ENCODE measurements around the gene UBN1. TPM values are rescaled to one million over a fixed set of nuclear protein-coding genes. Genes with fewer than 3 reads are reported as not detected.
"Not testable (repeated sequence)": the region's sequence is repeated elsewhere in the genome, so short reads cannot be mapped to it uniquely, and the experiment has no call there.

UBN1 gene
- total and polyA plus RNA-seq, 2 donors (not counting 3 experiments of a cell fraction or from before 2014, with no cell fraction given) = 26.0 to 44.8 TPM

DNA sequence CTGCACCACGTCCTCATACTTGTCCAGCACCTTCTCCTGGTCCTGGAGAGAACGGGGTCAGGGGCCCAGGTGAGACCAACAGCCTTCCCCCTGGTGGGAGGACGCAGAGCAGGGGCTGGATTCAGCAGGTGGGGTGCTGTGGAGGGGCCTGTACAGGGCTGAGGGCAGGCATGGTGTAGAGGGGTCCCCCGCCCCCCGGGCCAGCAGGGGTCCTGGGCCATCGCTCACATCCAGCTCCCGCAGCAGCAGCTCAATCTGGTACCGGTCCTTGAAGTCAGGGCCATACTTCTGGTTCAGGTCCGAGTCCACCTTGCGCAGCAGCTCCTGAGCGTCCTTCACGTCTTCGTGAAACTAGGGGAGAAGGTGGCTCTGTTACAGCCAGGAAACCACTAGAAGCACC, 48.1 kb downstream of the UBN1 start:
- CTCF ChIA-PET = interaction anchor here (1.0 kb wide), 2 partner anchors 38 to 60 kb away, joined by 3 read pairs; no protein-coding TSS in a partner anchor
- no peak for DNase-seq (ENCODE audit: low read depth, low spot score)
- H4K20me1 ChIP-seq (replicated peaks; ENCODE audit: control insufficient read depth, extremely low read depth, insufficient read depth, low read length) = no peaks in the 10 kb centered on the region
- no peak overlapping the region for H3K9ac ChIP-seq (replicated peaks; ENCODE audit: extremely low read depth, insufficient read depth, low read length)
- H3K4me3 ChIP-seq (replicated peaks in 1 of 3; ENCODE audit: insufficient read depth in 1 of 3, low read depth in 1 of 3, low read length in 3 of 3) = no peak overlapping the region
- H3K27me3 ChIP-seq (ENCODE audit: control insufficient read depth in 2 of 2, insufficient read depth in 2 of 2, low read length in 2 of 2) = no peaks in the 10 kb centered on the region
- intact Hi-C loops (cut with micrococcal nuclease) = loop anchor here (10.0 kb wide), 1 partner anchor 59 kb away; the partner anchor contains the start of gene SEC14L5
- FAIRE-seq = no peak
- POLR2A ChIA-PET = no interaction called here
- no peaks in the 10 kb centered on the region for H3K79me2 ChIP-seq (ENCODE audit: control insufficient read depth, insufficient read depth, low read length)
- no peak overlapping the region for H2AFZ ChIP-seq (ENCODE audit: low read depth, low read length)
- no peaks in the 10 kb centered on the region for H3K9me3 ChIP-seq (replicated peaks; ENCODE audit: control insufficient read depth, insufficient read depth, low read length)
- H3K36me3 ChIP-seq (ENCODE audit: control insufficient read depth in 2 of 2, extremely low read depth in 1 of 2, insufficient read depth in 2 of 2, low read length in 2 of 2) = no peaks in the 10 kb centered on the region
- dilution Hi-C loops (cut with MboI; ENCODE audit: extremely low pct_ligation_motif_present, low sequenced_read_pairs) = no loop called here
- H3K9me1 ChIP-seq (replicated peaks; ENCODE audit: control insufficient read depth, extremely low read depth, insufficient read depth, low read length) = no peaks in the 10 kb centered on the region
- no peaks in the 10 kb centered on the region for H3K4me1 ChIP-seq (ENCODE audit: control insufficient read depth, extremely low read depth, insufficient read depth, low read length)
- no peak overlapping the region for H3K4me2 ChIP-seq (ENCODE audit: insufficient read depth, low read length)
- TF ChIP-seq GATA2 (IDR thresholded peaks at IDR 0.05; ENCODE audit: insufficient read depth, insufficient read length, low read depth, low read length) (no peak), EZH2 (IDR thresholded peaks at IDR 0.05; ENCODE audit: borderline replicate concordance, low read depth, low read length, severe bottlenecking) (no peak), POLR2A (IDR thresholded peaks at IDR 0.05; ENCODE audit: low read depth, low read length) (no peak), POLR2AphosphoS5 (IDR thresholded peaks at IDR 0.05; ENCODE audit: insufficient read depth, low read depth, low read length) (no peak), FOS (IDR thresholded peaks at IDR 0.05; ENCODE audit: borderline replicate concordance, insufficient read depth, low read length) (no peak), JUN (IDR thresholded peaks at IDR 0.05; ENCODE audit: borderline replicate concordance, insufficient read depth, insufficient read length, low read depth) (no peak), MYC (IDR thresholded peaks at IDR 0.05; ENCODE audit: low read depth, low read length) (no peak)
- TF ChIP-seq, protein P1, sequence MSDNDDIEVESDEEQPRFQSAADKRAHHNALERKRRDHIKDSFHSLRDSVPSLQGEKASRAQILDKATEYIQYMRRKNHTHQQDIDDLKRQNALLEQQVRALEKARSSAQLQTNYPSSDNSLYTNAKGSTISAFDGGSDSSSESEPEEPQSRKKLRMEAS (IDR thresholded peaks at IDR 0.05; ENCODE audit: insufficient read depth, insufficient read length) = no peak
- TF ChIP-seq, protein P2, sequence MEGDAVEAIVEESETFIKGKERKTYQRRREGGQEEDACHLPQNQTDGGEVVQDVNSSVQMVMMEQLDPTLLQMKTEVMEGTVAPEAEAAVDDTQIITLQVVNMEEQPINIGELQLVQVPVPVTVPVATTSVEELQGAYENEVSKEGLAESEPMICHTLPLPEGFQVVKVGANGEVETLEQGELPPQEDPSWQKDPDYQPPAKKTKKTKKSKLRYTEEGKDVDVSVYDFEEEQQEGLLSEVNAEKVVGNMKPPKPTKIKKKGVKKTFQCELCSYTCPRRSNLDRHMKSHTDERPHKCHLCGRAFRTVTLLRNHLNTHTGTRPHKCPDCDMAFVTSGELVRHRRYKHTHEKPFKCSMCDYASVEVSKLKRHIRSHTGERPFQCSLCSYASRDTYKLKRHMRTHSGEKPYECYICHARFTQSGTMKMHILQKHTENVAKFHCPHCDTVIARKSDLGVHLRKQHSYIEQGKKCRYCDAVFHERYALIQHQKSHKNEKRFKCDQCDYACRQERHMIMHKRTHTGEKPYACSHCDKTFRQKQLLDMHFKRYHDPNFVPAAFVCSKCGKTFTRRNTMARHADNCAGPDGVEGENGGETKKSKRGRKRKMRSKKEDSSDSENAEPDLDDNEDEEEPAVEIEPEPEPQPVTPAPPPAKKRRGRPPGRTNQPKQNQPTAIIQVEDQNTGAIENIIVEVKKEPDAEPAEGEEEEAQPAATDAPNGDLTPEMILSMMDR (IDR thresholded peaks at IDR 0.05; ENCODE audit: extremely low read depth in 1 of 2, insufficient read depth in 1 of 2, low read depth in 1 of 2, low read length in 2 of 2) = no peak
- no TSS peak for BruUV-seq (replicated peaks)
- H3K27ac ChIP-seq (ENCODE audit: insufficient read depth, low read depth, low read length) = no peak overlapping the region

DNA sequence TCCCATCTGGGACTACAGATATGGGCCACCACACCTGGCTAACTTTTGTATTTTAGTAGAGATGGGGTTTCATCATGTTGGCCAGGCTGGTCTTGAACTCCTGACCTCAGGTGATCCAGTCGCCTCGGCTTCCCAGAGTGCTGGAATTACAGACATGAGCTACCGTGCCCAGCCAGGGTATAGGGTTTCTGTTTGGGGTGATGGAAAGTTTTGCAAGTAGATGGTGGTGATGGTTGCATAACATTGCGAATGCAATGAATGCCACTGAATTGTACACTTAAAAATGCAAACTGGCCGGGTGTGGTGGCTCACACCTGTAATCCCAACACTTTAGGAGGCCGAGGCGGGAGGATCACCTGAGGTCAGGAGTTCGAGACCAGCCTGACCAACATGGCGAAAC, 49.5 kb downstream of the UBN1 start:
- DNase-seq (ENCODE audit: low read depth, low spot score); H3K4me1 ChIP-seq (ENCODE audit: control insufficient read depth, extremely low read depth, insufficient read depth, low read length); H3K9me1 ChIP-seq (replicated peaks; ENCODE audit: control insufficient read depth, extremely low read depth, insufficient read depth, low read length); BruUV-seq (replicated peaks); POLR2A ChIA-PET; H3K9ac ChIP-seq (replicated peaks; ENCODE audit: extremely low read depth, insufficient read depth, low read length); H3K4me3 ChIP-seq (replicated peaks in 1 of 3; ENCODE audit: insufficient read depth in 1 of 3, low read depth in 1 of 3, low read length in 3 of 3); H2AFZ ChIP-seq (ENCODE audit: low read depth, low read length); H3K79me2 ChIP-seq (ENCODE audit: control insufficient read depth, insufficient read depth, low read length); CTCF ChIA-PET; H3K9me3 ChIP-seq (replicated peaks; ENCODE audit: control insufficient read depth, insufficient read depth, low read length); FAIRE-seq; H3K36me3 ChIP-seq (ENCODE audit: control insufficient read depth in 2 of 2, extremely low read depth in 1 of 2, insufficient read depth in 2 of 2, low read length in 2 of 2); H3K27me3 ChIP-seq (ENCODE audit: control insufficient read depth in 2 of 2, insufficient read depth in 2 of 2, low read length in 2 of 2); H3K27ac ChIP-seq (ENCODE audit: insufficient read depth, low read depth, low read length); H4K20me1 ChIP-seq (replicated peaks; ENCODE audit: control insufficient read depth, extremely low read depth, insufficient read depth, low read length); dilution Hi-C loops (cut with MboI; ENCODE audit: extremely low pct_ligation_motif_present, low sequenced_read_pairs); H3K4me2 ChIP-seq (ENCODE audit: insufficient read depth, low read length): not testable (repeated sequence)
- intact Hi-C loops (cut with micrococcal nuclease) = loop anchor here (10.0 kb wide), 1 partner anchor 58 kb away; the partner anchor contains the start of gene SEC14L5

Data from endothelial cell of umbilical vein (primary cell).